Mesendoderm (in vitro differentiated cells): ENCODE data around the gene ALKBH2.
A peak's percentile ranks its signal among the peaks of the same experiment; 100 is the strongest.
"Not testable (repeated sequence)": the region's sequence is repeated elsewhere in the genome, so short reads cannot be mapped to it uniquely, and the experiment has no call there.

Experiments
- DNase-seq: peaks from one replicate; pipeline ENCODE4 v3.0.0; 2013
- H2AK5ac ChIP-seq: 2 replicates; pipeline ENCODE4 v1.6.1; 2013; ENCODE audit warnings: low read length, inconsistent platforms
- H2BK120ac ChIP-seq: 2 replicates; pipeline ENCODE4 v1.6.1; 2013; ENCODE audit warnings: low read depth, mild to moderate bottlenecking, low read length, moderate library complexity, mixed read lengths
- H2BK15ac ChIP-seq: replicated peaks from 2 replicates; pipeline ENCODE4 v1.6.1; 2013; ENCODE audit warnings: low read depth, mild to moderate bottlenecking, moderate library complexity
- H2BK5ac ChIP-seq: 2 replicates; pipeline ENCODE4 v1.6.1; 2013; ENCODE audit warnings: low read length, inconsistent platforms
- H3K18ac ChIP-seq: 2 replicates; pipeline ENCODE4 v1.6.1; 2013; ENCODE audit warnings: mild to moderate bottlenecking, low read length, mixed read lengths
- H3K23ac ChIP-seq: one replicate; pipeline ENCODE4 v1.6.1; 2013; ENCODE audit warnings: low read length
- H3K27ac ChIP-seq: 2 replicates; pipeline ENCODE4 v1.5.1; 2013; ENCODE audit warnings: low read depth, mild to moderate bottlenecking, inconsistent platforms, low read length, moderate library complexity
- H3K27me3 ChIP-seq: 2 replicates; pipeline ENCODE4 v1.6.1; 2013; ENCODE audit warnings: low read length, control low read depth, mild to moderate bottlenecking, inconsistent platforms; ENCODE audit not compliant: insufficient read depth, poor library complexity
- H3K36me3 ChIP-seq: 2 replicates; pipeline ENCODE4 v1.6.1; 2013; ENCODE audit warnings: low read length, inconsistent platforms; ENCODE audit not compliant: control insufficient read depth, insufficient read depth
- H3K4ac ChIP-seq: one replicate; pipeline ENCODE4 v1.6.1; 2013; ENCODE audit warnings: low read depth, mild to moderate bottlenecking, low read length, moderate library complexity
- H3K4me1 ChIP-seq: 2 replicates; pipeline ENCODE4 v1.6.1; 2013; ENCODE audit warnings: low read depth, low read length, inconsistent platforms; ENCODE audit not compliant: control insufficient read depth
- H3K4me2 ChIP-seq: 2 replicates; pipeline ENCODE4 v1.6.1; 2013; ENCODE audit warnings: low read length
- H3K4me3 ChIP-seq: 2 replicates; pipeline ENCODE4 v1.5.1; 2013; ENCODE audit warnings: mild to moderate bottlenecking, low read length
- H3K56ac ChIP-seq: one replicate; pipeline ENCODE4 v1.6.1; 2013; ENCODE audit warnings: low read length
- H3K79me1 ChIP-seq: 2 replicates; pipeline ENCODE4 v1.6.1; 2013; ENCODE audit warnings: low read length, inconsistent platforms
- H3K79me2 ChIP-seq: 2 replicates; pipeline ENCODE4 v1.6.1; 2013; ENCODE audit warnings: mild to moderate bottlenecking, low read length; ENCODE audit not compliant: control insufficient read depth, insufficient read depth
- H3K9ac ChIP-seq: 2 replicates; pipeline ENCODE4 v1.6.1; 2013; ENCODE audit warnings: low read length, inconsistent platforms
- H4K5ac ChIP-seq: one replicate; pipeline ENCODE4 v1.6.1; 2013; ENCODE audit warnings: low read length
- H4K8ac ChIP-seq: one replicate; pipeline ENCODE4 v1.6.1; 2013; ENCODE audit warnings: low read depth, mild to moderate bottlenecking, control low read depth, low read length, moderate library complexity
- WGBS: extraction: QIAGEN DNeasy Blood & Tissue Kit; methylation state at CpG from one replicate; pipeline ENCODE4 v1.1.7; 2013; ENCODE audit warnings: low lambda C conversion rate, missing lambda C conversion rate; ENCODE audit not compliant: insufficient coverage; ENCODE audit errors: extremely low coverage; 5-methylcytosine and 5-hydroxymethylcytosine counted together

The ALKBH2 gene

DNA sequence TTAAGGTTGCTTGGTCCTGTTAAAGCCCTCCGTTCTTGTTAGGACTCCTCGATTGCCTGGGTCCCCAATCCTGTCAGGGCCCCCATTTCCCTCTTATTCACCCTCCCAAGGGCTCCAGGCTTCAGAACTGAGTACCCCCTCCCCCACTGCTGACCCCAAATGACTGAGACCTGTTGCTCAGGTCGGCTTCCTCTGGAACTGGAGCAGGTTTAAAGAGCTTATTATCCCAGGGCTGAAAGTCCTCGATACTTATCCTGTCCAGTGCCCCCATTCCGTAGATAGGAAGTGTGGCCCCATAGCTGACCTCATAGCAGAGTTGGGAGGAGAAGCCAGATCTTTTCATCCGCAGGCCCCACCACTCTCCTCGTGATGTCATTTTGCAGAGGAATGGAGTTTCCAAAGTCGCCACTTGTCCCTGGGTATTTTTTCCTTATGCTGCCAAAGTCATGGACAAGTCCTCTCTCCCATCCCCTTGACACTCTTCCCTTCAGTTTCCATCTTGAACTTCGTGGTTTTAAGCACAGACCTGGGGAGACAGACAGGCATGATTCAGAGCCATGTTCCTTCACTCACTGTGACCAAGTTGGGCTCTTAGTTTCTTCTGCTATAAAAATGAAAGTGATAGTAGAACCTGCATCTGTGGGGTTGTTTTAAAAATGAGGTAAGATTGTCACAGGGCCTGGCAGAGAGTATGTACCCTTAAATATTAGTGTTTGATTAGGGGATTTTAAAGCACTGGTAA lies 39.7 kb downstream of the ALKBH2 start:
- peak overlapping the region; percentile 82 for H3K9ac ChIP-seq
- no peak overlapping the region for H2BK120ac ChIP-seq
- H3K18ac ChIP-seq, result no peak overlapping the region
- no peak overlapping the region for H3K4ac ChIP-seq
- no CpG with 5 or more reads among the region's 9 CpGs for WGBS
- H2BK15ac ChIP-seq, result no peak overlapping the region
- H3K27ac ChIP-seq, result no peak overlapping the region
- no peak overlapping the region for H4K8ac ChIP-seq
- H3K56ac ChIP-seq, result peak overlapping the region; percentile 5
- DNase-seq, result no peak
- H3K4me2 ChIP-seq, result peak overlapping the region; percentile 98
- H3K79me1 ChIP-seq, result no peaks in the 10 kb centered on the region
- H3K36me3 ChIP-seq, result no peaks in the 10 kb centered on the region
- no peak overlapping the region for H2BK5ac ChIP-seq
- H3K4me1 ChIP-seq, result no peaks in the 10 kb centered on the region
- H3K27me3 ChIP-seq, result no peaks in the 10 kb centered on the region
- H4K5ac ChIP-seq, result no peak overlapping the region
- H3K23ac ChIP-seq, result no peak overlapping the region
- no peak overlapping the region for H2AK5ac ChIP-seq
- H3K79me2 ChIP-seq, result no peaks in the 10 kb centered on the region
- H3K4me3 ChIP-seq, result peak overlapping the region; percentile 95

DNA sequence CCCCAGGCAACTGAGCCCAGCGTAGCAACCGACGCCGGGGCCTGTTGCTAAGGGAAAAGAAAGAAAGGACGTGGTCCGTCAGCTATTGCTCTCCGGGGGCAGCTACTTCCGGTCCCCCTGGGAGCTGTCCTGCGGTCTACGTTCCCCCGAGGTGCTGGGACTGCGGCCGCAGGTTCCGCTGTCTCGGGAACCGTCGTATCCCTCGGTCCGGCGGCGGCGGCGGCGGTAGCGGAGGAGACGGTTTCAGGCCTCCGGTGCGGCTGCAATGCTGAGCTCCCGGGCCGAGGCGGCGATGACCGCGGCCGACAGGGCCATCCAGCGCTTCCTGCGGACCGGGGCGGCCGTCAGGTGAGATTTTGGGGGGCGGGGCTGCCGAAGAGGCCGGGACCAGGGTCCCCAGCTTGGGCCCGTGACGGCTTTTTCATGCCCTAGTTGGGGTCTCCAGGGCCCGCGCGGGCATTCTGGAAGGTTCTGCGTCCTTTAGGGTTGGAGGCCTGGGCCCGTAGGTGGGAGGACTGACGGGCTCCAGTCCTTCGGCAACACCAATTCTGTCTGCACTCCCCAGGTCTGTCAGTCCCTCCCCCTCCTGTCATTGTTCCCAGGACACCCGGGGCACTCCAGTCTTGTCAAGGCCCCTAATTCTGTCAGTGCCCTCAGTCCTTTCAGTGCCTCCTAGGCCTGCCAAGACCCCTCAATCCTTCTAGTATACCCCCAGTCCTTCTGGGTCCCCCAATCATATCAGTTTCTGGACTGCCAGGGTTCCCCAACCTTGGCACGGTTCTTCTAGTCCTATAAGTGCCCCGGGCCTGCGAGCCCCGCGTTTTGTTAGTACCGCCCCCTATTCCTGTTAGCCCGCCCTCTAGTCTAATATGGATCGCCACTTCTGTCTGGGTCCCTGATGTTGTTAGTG lies 40.6 kb downstream of the ALKBH2 start, which contains the start of gene USP30:
Gene USP30 (plus strand): TSS at position 163 of the 910 bp plus-strand sequence. CDS start 103 bp downstream, at position 266.
- DNase-seq, result peak; percentile 92
- Histone ChIP-seq H2BK5ac (no peak within 1 kb of the TSS), H2AK5ac (no peak within 1 kb of the TSS), H4K8ac (no peak within 1 kb of the TSS), H3K36me3 (no peaks in the 10 kb centered on the region), H3K4me2 (peak within 1 kb of the TSS; percentile 98), H3K9ac (peak within 1 kb of the TSS; percentile 82), H3K4me1 (no peaks in the 10 kb centered on the region), H4K5ac (no peak within 1 kb of the TSS), H3K79me1 (no peaks in the 10 kb centered on the region), H3K4ac (no peak within 1 kb of the TSS), H3K23ac (no peak within 1 kb of the TSS), H3K18ac (peak within 1 kb of the TSS; percentile 73), H3K4me3 (peak within 1 kb of the TSS; percentile 95), H2BK120ac (no peak within 1 kb of the TSS), H3K79me2 (no peaks in the 10 kb centered on the region), H2BK15ac (no peak within 1 kb of the TSS), H3K27ac (no peak within 1 kb of the TSS), H3K56ac (peak within 1 kb of the TSS; percentile 85), H3K27me3 (no peaks in the 10 kb centered on the region)
- WGBS, result no CpG with 5 or more reads among the region's 61 CpGs

- H3K79me2 ChIP-seq, result no peaks in the 10 kb centered on the region
- no peak overlapping the region for H3K23ac ChIP-seq
- no peak overlapping the region for H3K18ac ChIP-seq
- no peaks in the 10 kb centered on the region for H3K4me1 ChIP-seq
- no peak for DNase-seq
- H3K56ac ChIP-seq, result peak overlapping the region; percentile 30
- H2BK15ac ChIP-seq, result no peak overlapping the region
- no peak overlapping the region for H3K4me3 ChIP-seq
- no peak overlapping the region for H4K8ac ChIP-seq
- H3K9ac ChIP-seq, result peak overlapping the region; percentile 30
- no peak overlapping the region for H4K5ac ChIP-seq
- no peaks in the 10 kb centered on the region for H3K27me3 ChIP-seq
- H2BK120ac ChIP-seq, result no peak overlapping the region
- H3K36me3 ChIP-seq, result no peaks in the 10 kb centered on the region
- no peak overlapping the region for H2AK5ac ChIP-seq
- no peak overlapping the region for H3K27ac ChIP-seq
- no CpG with 5 or more reads among the region's 6 CpGs for WGBS
- H3K4me2 ChIP-seq, result peak overlapping the region; percentile 12
- no peak overlapping the region for H3K4ac ChIP-seq
- no peaks in the 10 kb centered on the region for H3K79me1 ChIP-seq
- no peak overlapping the region for H2BK5ac ChIP-seq
Measured at GRCh38 chr12:109052097-109052413, 41.2 kb downstream of the ALKBH2 start.

DNA sequence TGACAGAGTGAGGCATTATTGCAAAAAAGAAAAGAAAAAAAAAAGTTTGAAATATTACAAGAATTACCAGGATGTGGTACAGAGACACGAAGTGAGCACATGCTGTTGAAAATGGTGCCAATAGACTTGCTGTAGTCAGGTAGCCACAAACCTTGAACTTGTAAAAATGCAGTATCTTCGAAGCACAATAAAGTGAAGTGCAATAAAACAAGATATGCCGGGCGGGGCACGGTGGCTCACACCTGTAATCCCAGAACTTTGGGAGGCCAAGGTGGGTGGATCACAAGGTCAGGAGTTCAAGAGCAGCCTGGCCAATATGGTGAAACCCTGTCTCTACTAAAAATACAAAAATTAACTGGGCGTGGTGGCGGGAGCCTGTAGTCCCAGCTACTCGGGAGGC lies 43.5 kb downstream of the ALKBH2 start:
- H2AK5ac ChIP-seq, H3K9ac ChIP-seq, H3K56ac ChIP-seq, H3K36me3 ChIP-seq, H3K79me1 ChIP-seq, H3K23ac ChIP-seq, H3K4me1 ChIP-seq, H2BK15ac ChIP-seq, H3K27ac ChIP-seq, H2BK5ac ChIP-seq, H4K5ac ChIP-seq, H3K4me3 ChIP-seq, DNase-seq, H3K18ac ChIP-seq, H3K79me2 ChIP-seq, H4K8ac ChIP-seq, H3K27me3 ChIP-seq, H3K4ac ChIP-seq, H2BK120ac ChIP-seq, H3K4me2 ChIP-seq: not testable (repeated sequence)
- no CpG with 5 or more reads among the region's 8 CpGs for WGBS

GRCh38 chr12:109048706-109049105 lies 44.6 kb downstream of the ALKBH2 start:
- H3K56ac ChIP-seq, H2BK120ac ChIP-seq: not testable (repeated sequence)
- no CpG with 5 or more reads among the region's 3 CpGs for WGBS

More at GRCh38 chr12:109048706-109049105, 44.6 kb downstream of the ALKBH2 start:
- H3K4ac ChIP-seq, H3K4me3 ChIP-seq, H3K9ac ChIP-seq, H3K4me2 ChIP-seq, H4K8ac ChIP-seq, H3K36me3 ChIP-seq, H3K79me1 ChIP-seq, H3K27me3 ChIP-seq, H3K79me2 ChIP-seq, H2AK5ac ChIP-seq, DNase-seq, H3K4me1 ChIP-seq, H2BK5ac ChIP-seq, H4K5ac ChIP-seq, H3K27ac ChIP-seq, H3K23ac ChIP-seq, H3K18ac ChIP-seq, H2BK15ac ChIP-seq: not testable (repeated sequence)
